Smooth muscle cell (in vitro differentiated cells): ENCODE results near the gene GNB5. TPM values are rescaled to one million over a fixed set of nuclear protein-coding genes. Genes with fewer than 3 reads are reported as not detected.
A peak's percentile ranks its signal among the peaks of the same experiment; 100 is the strongest.

Experiments used
- DNase-seq: peaks from one replicate; lab custom pipeline; 2025; ENCODE audit not compliant: unreplicated experiment; lab: John Stamatoyannopoulos, UW
- H2AFZ ChIP-seq: fragments of 200-600 bp; sonication (generic); 2 replicates; pipeline ENCODE4 v1.6.0; 2016; ENCODE audit warnings: antibody characterized with exemption, low read depth, mild to moderate bottlenecking
- H3F3A ChIP-seq: fragments of 200-600 bp; sonication (generic); 2 replicates; pipeline ENCODE4 v1.6.0; 2017; ENCODE audit warnings: antibody characterized with exemption, low read depth
- H3K27ac ChIP-seq: fragments of 200-600 bp; sonication (generic); 2 replicates; pipeline ENCODE4 v1.5.1; 2016; ENCODE audit warnings: low read depth, mild to moderate bottlenecking
- H3K27me3 ChIP-seq: fragments of 200-600 bp; sonication (generic); 2 replicates; pipeline ENCODE4 v1.6.1; 2016; ENCODE audit warnings: low read depth, mild to moderate bottlenecking
- H3K36me3 ChIP-seq: fragments of 200-600 bp; sonication (generic); 2 replicates; pipeline ENCODE4 v1.5.1; 2016; ENCODE audit warnings: low read depth
- H3K4me1 ChIP-seq: fragments of 200-600 bp; sonication (generic); 2 replicates; pipeline ENCODE4 v1.5.1; 2016; ENCODE audit warnings: low read depth
- H3K4me2 ChIP-seq: fragments of 200-600 bp; sonication (generic); 2 replicates; pipeline ENCODE4 v1.6.0; 2016; ENCODE audit warnings: mild to moderate bottlenecking
- H3K4me3 ChIP-seq: fragments of 200-600 bp; sonication (generic); 2 replicates; pipeline ENCODE4 v1.5.1; 2016; ENCODE audit warnings: mild to moderate bottlenecking
- H3K79me2 ChIP-seq: fragments of 200-600 bp; sonication (generic); 2 replicates; pipeline ENCODE4 v1.6.0; 2016; ENCODE audit warnings: low read depth, mild to moderate bottlenecking
- H3K9ac ChIP-seq: fragments of 200-600 bp; sonication (generic); 2 replicates; pipeline ENCODE4 v1.6.0; 2016; ENCODE audit warnings: low read depth
- H3K9me3 ChIP-seq: fragments of 200-600 bp; sonication (generic); replicated peaks from 2 replicates; pipeline ENCODE4 v1.5.1; 2016; ENCODE audit warnings: low read depth
- H4K20me1 ChIP-seq: fragments of 200-600 bp; sonication (generic); 2 replicates; pipeline ENCODE4 v1.6.0; 2016; ENCODE audit warnings: low read depth
- WGBS: methylation state at CpG from one replicate; pipeline ENCODE4 v1.1.7; 2016; ENCODE audit warnings: low lambda C conversion rate; 5-methylcytosine and 5-hydroxymethylcytosine counted together
- polyA plus RNA-seq: library from polyadenylated mRNA; unstranded; fragments of >200 nt; fragmentation: Nextera tagmentation; extraction: Ambion mirVana; gene quantifications from 2 replicates; pipeline ENCODE4 v1.2.1, GENCODE V29; 2016
- total RNA-seq: library from RNA; depleted of rRNA; stranded (reverse); fragments of >200 nt; gene quantifications from 2 replicates; pipeline ENCODE4 v1.2.3, GENCODE V29; 2014
- TF ChIP-seq, protein P1 (sequence below): fragments of 200-600 bp; sonication (generic); IDR thresholded peaks from 2 replicates; pipeline ENCODE4 v1.5.1; 2017; ENCODE audit warnings: borderline replicate concordance, mild to moderate bottlenecking, antibody characterized with exemption; ENCODE audit not compliant: insufficient read depth, poor library complexity, severe bottlenecking

Gene GNB5
- total and polyA plus RNA-seq, 2 experiments from 2014 or later, result 14.0 to 25.1 TPM

DNA sequence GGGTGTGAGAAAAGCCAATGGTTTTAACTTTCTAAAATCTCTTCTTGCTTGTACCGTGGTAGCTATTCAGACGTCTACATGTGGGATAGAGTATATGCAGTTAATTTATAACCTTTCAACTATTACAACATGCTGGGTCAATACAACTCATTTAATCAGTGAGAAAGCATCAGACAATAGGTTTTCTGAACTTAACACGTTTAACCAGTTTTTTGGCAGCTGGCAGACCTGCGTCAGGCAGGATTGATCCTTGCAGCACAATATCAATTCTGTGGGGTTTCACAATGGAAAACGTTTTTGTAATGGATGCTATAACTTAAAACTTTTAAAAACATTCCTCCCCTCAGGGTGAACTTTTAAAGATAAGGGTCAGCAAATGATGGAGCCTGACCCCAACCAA, 6.5 kb downstream of the GNB5 start:
- Histone ChIP-seq H3K27me3 (no peaks in the 10 kb centered on the region), H3K9me3 (no peaks in the 10 kb centered on the region), H3K9ac (no peak overlapping the region), H3K36me3 (no peaks in the 10 kb centered on the region), H3F3A (no peaks in the 10 kb centered on the region), H3K79me2 (no peaks in the 10 kb centered on the region), H3K4me3 (no peak overlapping the region), H3K4me2 (no peak overlapping the region), H4K20me1 (no peaks in the 10 kb centered on the region), H3K27ac (no peak overlapping the region), H3K4me1 (no peaks in the 10 kb centered on the region), H2AFZ (no peak overlapping the region)
- DNase-seq, result no peak
- TF ChIP-seq, protein P1, sequence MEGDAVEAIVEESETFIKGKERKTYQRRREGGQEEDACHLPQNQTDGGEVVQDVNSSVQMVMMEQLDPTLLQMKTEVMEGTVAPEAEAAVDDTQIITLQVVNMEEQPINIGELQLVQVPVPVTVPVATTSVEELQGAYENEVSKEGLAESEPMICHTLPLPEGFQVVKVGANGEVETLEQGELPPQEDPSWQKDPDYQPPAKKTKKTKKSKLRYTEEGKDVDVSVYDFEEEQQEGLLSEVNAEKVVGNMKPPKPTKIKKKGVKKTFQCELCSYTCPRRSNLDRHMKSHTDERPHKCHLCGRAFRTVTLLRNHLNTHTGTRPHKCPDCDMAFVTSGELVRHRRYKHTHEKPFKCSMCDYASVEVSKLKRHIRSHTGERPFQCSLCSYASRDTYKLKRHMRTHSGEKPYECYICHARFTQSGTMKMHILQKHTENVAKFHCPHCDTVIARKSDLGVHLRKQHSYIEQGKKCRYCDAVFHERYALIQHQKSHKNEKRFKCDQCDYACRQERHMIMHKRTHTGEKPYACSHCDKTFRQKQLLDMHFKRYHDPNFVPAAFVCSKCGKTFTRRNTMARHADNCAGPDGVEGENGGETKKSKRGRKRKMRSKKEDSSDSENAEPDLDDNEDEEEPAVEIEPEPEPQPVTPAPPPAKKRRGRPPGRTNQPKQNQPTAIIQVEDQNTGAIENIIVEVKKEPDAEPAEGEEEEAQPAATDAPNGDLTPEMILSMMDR, result no peak
- WGBS, result 74% methylated on average over 5 of the region's 5 CpGs

DNA sequence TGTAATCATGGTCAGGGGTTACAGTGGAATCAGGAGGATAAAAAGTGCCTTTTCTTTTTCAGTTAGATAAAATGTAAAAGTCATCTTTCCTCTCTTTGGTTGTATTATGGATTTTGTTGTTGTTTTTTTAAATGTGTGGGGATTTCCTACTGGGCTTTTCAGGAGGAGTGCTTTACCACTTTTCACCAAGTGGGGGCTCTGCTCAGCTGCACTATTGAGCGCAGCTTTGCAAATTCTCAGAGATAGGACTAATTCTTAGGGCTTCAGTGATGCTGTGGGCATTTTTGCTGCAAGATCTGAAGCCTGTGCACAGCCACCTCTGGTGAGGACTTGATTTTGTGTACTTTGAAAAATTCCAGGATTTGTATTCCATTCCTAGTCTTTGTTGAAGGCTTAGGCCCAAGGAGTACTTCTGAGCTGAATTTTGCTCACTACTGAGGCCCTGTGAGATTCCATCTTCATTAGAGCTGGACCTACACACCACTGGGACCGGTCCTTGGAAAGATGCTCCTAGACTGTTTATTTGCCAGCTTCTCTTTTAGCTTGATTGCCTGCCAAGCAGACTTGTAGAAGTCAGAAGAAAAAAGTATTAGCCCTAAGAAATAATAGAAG, 7.5 kb downstream of the GNB5 start:
- 46% methylated on average over 2 of the region's 2 CpGs for WGBS
- DNase-seq, result no peak
- H2AFZ ChIP-seq, result no peak overlapping the region
- H3K27ac ChIP-seq, result no peak overlapping the region
- H3K4me2 ChIP-seq, result no peak overlapping the region
- H3F3A ChIP-seq, result no peaks in the 10 kb centered on the region
- H3K36me3 ChIP-seq, result no peaks in the 10 kb centered on the region
- H3K4me3 ChIP-seq, result no peak overlapping the region
- no peaks in the 10 kb centered on the region for H4K20me1 ChIP-seq
- H3K9me3 ChIP-seq, result no peaks in the 10 kb centered on the region
- TF ChIP-seq, protein P1, result peak; percentile 49
- H3K79me2 ChIP-seq, result no peaks in the 10 kb centered on the region
- no peak overlapping the region for H3K9ac ChIP-seq
- H3K4me1 ChIP-seq, result no peaks in the 10 kb centered on the region
- no peaks in the 10 kb centered on the region for H3K27me3 ChIP-seq

DNA sequence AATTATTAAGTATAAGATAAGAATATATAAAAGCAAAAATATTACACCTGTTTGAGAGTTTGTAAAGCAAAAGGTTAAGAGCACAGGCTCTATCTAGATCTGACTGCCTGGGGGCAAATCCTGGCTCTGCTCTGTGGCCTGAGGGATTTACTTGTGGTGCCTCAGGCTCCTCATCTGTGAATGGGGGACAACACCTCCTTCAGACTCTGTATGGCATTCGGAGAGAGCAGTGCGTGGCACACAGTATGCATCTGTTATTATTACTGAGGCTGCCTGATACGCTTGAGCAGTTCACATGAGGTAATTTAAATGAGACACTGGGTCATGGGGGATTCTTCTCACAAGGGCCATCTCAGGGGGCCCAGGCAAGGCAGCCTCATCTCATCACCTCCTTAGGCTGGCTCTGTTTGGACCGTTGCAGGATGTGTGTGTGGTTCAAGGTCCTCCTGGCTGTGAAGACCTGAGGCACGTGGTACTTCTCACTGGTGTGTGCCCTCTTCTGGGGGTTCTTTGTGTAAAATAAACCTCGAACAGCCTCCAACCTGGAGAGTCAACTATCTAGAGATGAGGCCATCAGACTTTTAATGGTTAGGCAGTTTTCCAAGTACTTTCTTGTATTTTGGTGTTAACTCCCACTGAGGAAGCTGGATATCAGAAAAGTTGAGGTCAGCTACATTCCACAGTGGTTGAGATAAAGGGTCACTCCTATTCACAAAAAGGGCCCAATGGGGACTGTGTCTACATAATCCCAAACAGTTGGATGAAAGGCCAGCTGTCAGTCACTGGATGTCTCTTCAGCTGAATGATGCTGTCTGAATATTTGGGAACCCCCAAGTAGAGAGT, 9.0 kb downstream of the GNB5 start:
- TF ChIP-seq, protein P1, result no peak
- no peak overlapping the region for H3K27ac ChIP-seq
- H4K20me1 ChIP-seq, result no peaks in the 10 kb centered on the region
- H3K9me3 ChIP-seq, result no peaks in the 10 kb centered on the region
- H2AFZ ChIP-seq, result no peak overlapping the region
- H3K4me3 ChIP-seq, result no peak overlapping the region
- H3K36me3 ChIP-seq, result no peaks in the 10 kb centered on the region
- H3K79me2 ChIP-seq, result no peaks in the 10 kb centered on the region
- no peak overlapping the region for H3K4me2 ChIP-seq
- no peaks in the 10 kb centered on the region for H3K4me1 ChIP-seq
- WGBS, result 93% methylated on average over 6 of the region's 6 CpGs
- H3F3A ChIP-seq, result no peaks in the 10 kb centered on the region
- no peak for DNase-seq
- no peak overlapping the region for H3K9ac ChIP-seq
- no peaks in the 10 kb centered on the region for H3K27me3 ChIP-seq
